ENCODE results near the gene CARHSP1.

GRCh38 chr16:8867932-8868415, 832 bp downstream of the CARHSP1 start:
- TF ChIP-seq POLR2A (IDR thresholded peaks at IDR 0.05; ENCODE audit: low read length) = no peak
- no peak for TF ChIP-seq GATA1 (IDR thresholded peaks at IDR 0.05; ENCODE audit: low read depth, low read length)
